CD8-positive, alpha-beta memory T cell (primary cell): ENCODE results near the gene NEDD8. TPM values are rescaled to one million over a fixed set of nuclear protein-coding genes. Genes with fewer than 3 reads are reported as not detected.

Source experiments
- CTCF ChIA-PET: fragments of 350-600 bp; sonication (Branson Sonifier 250); formaldehyde crosslinking; loops from one replicate; lab custom pipeline; 2021; ENCODE audit warnings: antibody characterized with exemption; lab: Charles Lee
- POLR2A ChIA-PET: fragments of 350-600 bp; sonication (Branson Sonifier 250); formaldehyde crosslinking; loops from one replicate; lab custom pipeline; 2021; ENCODE audit warnings: antibody characterized with exemption; lab: Charles Lee
- DNase-seq, 5 donors: peaks; one replicate each; pipeline versions ENCODE4 v3.0.0 to v3.0.0-alpha.2; 2020 to 2022; ENCODE audit warnings: mixed read lengths in 1 of 5
- H3K27ac ChIP-seq: one replicate; pipeline ENCODE4 v1.7.0; 2013; ENCODE audit warnings: low read depth, mild to moderate bottlenecking, low read length, moderate library complexity
- H3K27me3 ChIP-seq: 2 replicates; pipeline ENCODE4 v1.7.0; 2013; ENCODE audit warnings: low read length, mild to moderate bottlenecking; ENCODE audit not compliant: insufficient read depth, poor library complexity, severe bottlenecking
- H3K36me3 ChIP-seq: 2 replicates; pipeline ENCODE4 v1.7.0; 2013; ENCODE audit warnings: mild to moderate bottlenecking, low read length, moderate library complexity; ENCODE audit not compliant: insufficient read depth
- H3K4me1 ChIP-seq: 2 replicates; pipeline ENCODE4 v1.7.0; 2013; ENCODE audit warnings: mild to moderate bottlenecking, low read length, moderate library complexity; ENCODE audit not compliant: insufficient read depth
- H3K4me3 ChIP-seq: 2 replicates; pipeline ENCODE4 v1.7.0; 2013; ENCODE audit warnings: mild to moderate bottlenecking, low read length
- H3K9me3 ChIP-seq: 2 replicates; pipeline ENCODE4 v1.7.0; 2013; ENCODE audit warnings: mild to moderate bottlenecking, low read length
- H3K27ac Mint-ChIP-seq, 8 donors: one replicate each; pipeline ENCODE4 v1.8.0; 2020 to 2021; ENCODE audit warnings: mixed read lengths in 8 of 8, mild to moderate bottlenecking in 6 of 8, inconsistent platforms in 3 of 8, moderate library complexity in 3 of 8
- H3K27me3 Mint-ChIP-seq, 2 donors: one replicate each; pipeline ENCODE4 v1.8.0; 2020 to 2021; ENCODE audit warnings: mixed read lengths in 2 of 2, mild to moderate bottlenecking in 1 of 2, moderate library complexity in 1 of 2
- H3K36me3 Mint-ChIP-seq, 3 donors: one replicate each; pipeline ENCODE4 v1.8.0; 2020 to 2021; ENCODE audit warnings: mixed read lengths in 3 of 3, inconsistent platforms in 1 of 3, mild to moderate bottlenecking in 1 of 3
- H3K4me1 Mint-ChIP-seq, 3 donors: one replicate each; pipeline ENCODE4 v1.8.0; 2020 to 2021; ENCODE audit warnings: mixed read lengths in 3 of 3, inconsistent platforms in 1 of 3, mild to moderate bottlenecking in 1 of 3
- H3K4me3 Mint-ChIP-seq, 7 donors: one replicate each; pipeline ENCODE4 v1.8.0; 2020 to 2021; ENCODE audit warnings: mixed read lengths in 7 of 7, mild to moderate bottlenecking in 6 of 7, moderate library complexity in 4 of 7, inconsistent platforms in 2 of 7
- H3K9me3 Mint-ChIP-seq, 5 donors: one replicate each; pipeline ENCODE4 v1.8.0; 2020 to 2022; ENCODE audit warnings: mixed read lengths in 5 of 5, mild to moderate bottlenecking in 3 of 5, moderate library complexity in 2 of 5, inconsistent platforms in 1 of 5
- polyA plus RNA-seq: library from polyadenylated mRNA; unstranded; fragments of 300-500 nt; fragmentation: Illumina TruSeq; gene quantifications from one replicate; pipeline ENCODE4 v1.2.3, GENCODE V29; 2021
- total RNA-seq, 2 experiments: library from RNA; stranded (reverse); gene quantifications; one replicate each; pipeline ENCODE4 v1.2.3, GENCODE V29; 2021

The NEDD8 gene
- total and polyA plus RNA-seq, 3 experiments from 2014 or later = 232 to 364 (median 240) TPM

DNA sequence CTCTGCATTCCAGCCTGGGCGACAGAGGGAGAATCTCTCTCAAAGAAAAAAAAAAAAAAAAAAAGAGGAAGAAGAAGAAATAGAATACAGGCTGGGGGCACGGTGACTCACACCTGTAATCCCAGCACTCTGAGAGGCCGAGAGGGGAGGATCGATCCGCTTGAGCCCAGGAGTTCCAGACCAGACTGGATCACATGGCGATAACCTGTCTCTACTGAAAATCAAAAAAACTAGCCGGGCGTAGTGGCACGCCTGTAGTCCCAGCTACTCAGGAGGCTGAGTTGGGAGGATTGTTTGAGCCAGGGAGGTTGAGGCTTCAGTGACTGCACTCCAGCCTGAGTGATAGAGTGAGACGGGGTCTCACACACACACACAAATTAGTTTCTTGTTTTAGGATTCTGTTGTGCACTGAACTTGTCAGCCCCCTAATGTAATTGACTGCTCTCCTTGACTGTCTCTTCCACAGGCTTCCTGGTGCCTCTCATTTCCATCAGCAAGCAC is 11.2 kb upstream of the NEDD8 start:
- peaks cover 0 to 2% of the 10 kb centered on the region in 2 donors for H3K27me3 Mint-ChIP-seq
- ChIA-PET CTCF (interaction anchor here (0.6 to 12.1 kb wide), 28 partner anchors 9 to 774 kb away, joined by 3 to 151 read pairs (median 7); partner anchors contain the start of genes ADCY4, CBLN3, CHMP4A and CIDEB), POLR2A (interaction anchor here (0.7 to 3.3 kb wide), 13 partner anchors 10 to 200 kb away, joined by 5 to 44 read pairs (median 26); partner anchors contain the start of genes CBLN3, CHMP4A, DCAF11 and DHRS1)
- H3K4me3 ChIP-seq = peak overlapping the region; percentile 79
- peak in 1 of 5 donors; percentile 9 for DNase-seq
- peak overlapping the region; percentile 93 to 99 (median 98) for H3K4me3 Mint-ChIP-seq
- H3K27ac Mint-ChIP-seq = peak overlapping the region; percentile 98 to 100 (median 100)
- no peaks in the 10 kb centered on the region for H3K9me3 Mint-ChIP-seq
- peaks cover 55 to 72% (median 71%) of the 10 kb centered on the region in 3 donors for H3K4me1 Mint-ChIP-seq
- H3K4me1 ChIP-seq = peaks cover 49% of the 10 kb centered on the region
- H3K36me3 ChIP-seq = peaks cover 27% of the 10 kb centered on the region
- peak overlapping the region; percentile 99 for H3K27ac ChIP-seq
- H3K9me3 ChIP-seq = no peaks in the 10 kb centered on the region
- H3K36me3 Mint-ChIP-seq = peaks cover 4 to 38% (median 4%) of the 10 kb centered on the region in 3 donors
- no peaks in the 10 kb centered on the region for H3K27me3 ChIP-seq

DNA sequence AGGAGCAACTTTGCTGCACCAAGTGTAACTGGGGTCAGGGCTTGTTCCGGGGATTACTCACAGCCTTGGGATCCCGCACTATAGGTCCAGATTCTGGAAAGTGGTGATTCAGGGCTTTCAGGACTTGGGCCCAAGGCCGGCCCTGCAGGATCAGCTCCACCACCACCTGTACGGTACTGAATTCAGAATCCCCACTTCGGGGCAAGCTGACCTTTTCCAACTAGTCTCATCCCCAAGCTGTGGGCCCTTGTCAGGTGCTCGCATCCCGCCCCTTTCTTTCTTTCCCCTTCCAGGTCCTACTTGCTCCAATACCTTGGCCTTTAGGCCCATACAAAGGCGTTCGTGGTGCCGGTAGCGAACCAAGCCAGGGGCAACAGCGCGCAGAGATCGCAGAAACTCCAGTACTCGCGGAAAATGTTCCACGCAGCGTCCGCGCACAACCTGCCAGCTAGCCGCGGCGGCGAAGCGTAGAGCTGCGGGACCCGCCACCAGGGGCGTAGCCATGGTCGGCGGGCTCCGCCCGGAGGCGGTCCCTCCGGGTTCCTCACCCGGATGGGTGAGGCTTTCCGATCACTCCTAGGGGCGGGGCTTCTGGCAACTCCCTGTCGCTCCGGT is 9.8 kb upstream of the NEDD8 start:
- peak overlapping the region; percentile 98 to 100 (median 100) for H3K27ac Mint-ChIP-seq
- ChIA-PET CTCF (interaction anchor here (0.7 to 12.1 kb wide), 39 partner anchors 8 to 200 kb away, joined by 3 to 151 read pairs (median 5); partner anchors contain the start of genes ADCY4, CBLN3, CHMP4A and CIDEB), POLR2A (interaction anchor here (0.6 to 3.3 kb wide), 23 partner anchors 9 to 201 kb away, joined by 3 to 44 read pairs (median 10); partner anchors contain the start of genes CBLN3, CHMP4A, DCAF11 and DHRS1)
- peaks cover 63 to 76% (median 76%) of the 10 kb centered on the region in 3 donors for H3K4me1 Mint-ChIP-seq
- peak overlapping the region; percentile 93 to 99 (median 98) for H3K4me3 Mint-ChIP-seq
- peak overlapping the region; percentile 79 for H3K4me3 ChIP-seq
- peak; percentile 92 to 97 (median 95) for DNase-seq
- peaks cover 51% of the 10 kb centered on the region for H3K4me1 ChIP-seq
- peak overlapping the region; percentile 99 for H3K27ac ChIP-seq
- peaks cover 0 to 2% of the 10 kb centered on the region in 2 donors for H3K27me3 Mint-ChIP-seq
- H3K9me3 ChIP-seq = no peaks in the 10 kb centered on the region
- H3K36me3 ChIP-seq = peaks cover 39% of the 10 kb centered on the region
- peaks cover 4 to 52% (median 16%) of the 10 kb centered on the region in 3 donors for H3K36me3 Mint-ChIP-seq
- no peaks in the 10 kb centered on the region for H3K27me3 ChIP-seq
- H3K9me3 Mint-ChIP-seq = no peaks in the 10 kb centered on the region

DNA sequence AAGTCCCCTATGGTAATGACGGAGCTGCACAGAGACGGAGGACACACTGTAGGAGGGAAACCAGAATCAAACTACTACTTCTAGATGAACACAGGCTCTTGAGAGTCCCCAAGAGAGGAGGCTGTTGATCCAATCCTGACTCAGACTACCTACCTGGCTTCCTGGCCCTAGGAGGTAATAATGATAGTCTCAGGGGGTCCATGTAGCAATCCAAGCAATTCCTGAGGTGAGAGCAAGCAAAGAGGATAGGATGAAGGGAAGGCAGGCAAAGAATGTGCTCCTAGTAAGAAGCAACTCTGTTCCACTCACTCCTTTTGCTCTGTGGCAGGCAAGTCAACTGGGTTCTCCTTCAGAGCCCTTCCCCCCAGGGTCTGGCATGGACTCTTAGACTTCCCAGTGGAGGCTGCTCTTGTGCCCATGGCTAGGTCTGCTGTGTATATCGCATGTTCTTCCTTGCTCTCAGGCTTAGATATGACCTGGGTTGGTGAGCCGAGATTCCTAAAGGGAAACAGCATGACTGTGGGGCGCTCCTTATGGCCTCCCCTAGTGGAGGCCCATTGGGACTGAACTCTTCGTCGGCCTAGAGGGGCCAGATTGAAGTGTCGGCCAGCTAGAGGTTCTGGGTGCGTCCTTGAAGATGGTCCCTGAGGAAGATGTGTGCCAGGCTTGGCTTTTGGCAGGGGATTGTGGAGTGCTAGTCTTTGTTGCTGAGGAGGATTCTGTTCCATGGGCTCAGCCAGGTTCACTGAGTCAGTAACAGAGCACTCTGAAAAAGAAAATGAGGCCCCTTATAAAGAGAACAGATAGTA is 8.1 kb upstream of the NEDD8 start:
- DNase-seq = no peak
- CTCF ChIA-PET = interaction anchor here (0.9 to 12.1 kb wide), 3 partner anchors 13 to 93 kb away, joined by 3 to 146 read pairs (median 52); partner anchors contain the start of genes ADCY4, CIDEB, LTB4R and LTB4R2
- Mint-ChIP-seq H3K4me1 (peaks cover 68 to 87% (median 81%) of the 10 kb centered on the region in 3 donors), H3K36me3 (peaks cover 4 to 68% (median 25%) of the 10 kb centered on the region in 3 donors), H3K9me3 (no peaks in the 10 kb centered on the region), H3K27ac (peak overlapping the region; percentile 66 to 99 (median 80)), H3K4me3 (peak overlapping the region; percentile 60 to 99 (median 96)), H3K27me3 (peaks cover 0 to 2% of the 10 kb centered on the region in 2 donors)
- Histone ChIP-seq H3K36me3 (peaks cover 55% of the 10 kb centered on the region), H3K27me3 (no peaks in the 10 kb centered on the region), H3K4me3 (no peak overlapping the region), H3K4me1 (peaks cover 48% of the 10 kb centered on the region), H3K9me3 (no peaks in the 10 kb centered on the region), H3K27ac (no peak overlapping the region)
- POLR2A ChIA-PET = interaction anchor here (2.9 to 3.3 kb wide), 3 partner anchors 7 to 45 kb away, joined by 30 to 41 read pairs (median 33); partner anchors contain the start of genes CHMP4A, GMPR2, NEDD8 and TM9SF1

DNA sequence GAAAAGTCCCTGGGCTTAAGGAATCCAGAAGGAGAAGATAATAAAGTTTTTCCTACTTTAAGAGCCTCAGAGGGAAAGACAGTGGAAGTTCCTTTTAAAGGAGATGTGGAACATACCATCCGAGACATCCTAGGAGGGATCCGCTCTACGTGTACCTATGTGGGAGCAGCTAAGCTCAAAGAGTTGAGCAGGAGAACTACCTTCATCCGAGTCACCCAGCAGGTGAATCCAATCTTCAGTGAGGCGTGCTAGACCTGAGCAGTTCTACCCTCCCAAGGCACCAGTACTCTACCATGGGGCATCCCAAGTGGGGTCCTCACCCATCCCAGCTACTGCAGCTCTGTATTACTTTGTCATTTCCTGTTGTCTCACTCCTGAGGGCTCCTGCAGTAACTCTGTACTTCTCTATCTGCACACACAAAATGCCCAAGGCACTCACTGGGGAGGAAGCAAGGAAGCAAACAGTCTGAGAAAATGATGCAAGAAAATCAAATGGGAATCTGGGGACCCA is 6.4 kb upstream of the NEDD8 start:
- Histone ChIP-seq H3K27ac (no peak overlapping the region), H3K27me3 (no peaks in the 10 kb centered on the region), H3K9me3 (no peaks in the 10 kb centered on the region), H3K36me3 (peaks cover 70% of the 10 kb centered on the region), H3K4me1 (peaks cover 62% of the 10 kb centered on the region), H3K4me3 (no peak overlapping the region)
- H3K4me1 Mint-ChIP-seq = peaks cover 73 to 96% (median 91%) of the 10 kb centered on the region in 3 donors
- peak overlapping the region in 7 of 8 donors; percentile 13 to 99 (median 51) for H3K27ac Mint-ChIP-seq
- H3K27me3 Mint-ChIP-seq = peaks cover 0 to 2% of the 10 kb centered on the region in 2 donors
- H3K36me3 Mint-ChIP-seq = peaks cover 4 to 81% (median 25%) of the 10 kb centered on the region in 3 donors
- no peak for DNase-seq
- ChIA-PET POLR2A (interaction anchor here (0.7 to 1.4 kb wide), 3 partner anchors 25 to 128 kb away, joined by 3 read pairs; partner anchors contain the start of gene CHMP4A), CTCF (interaction anchor here (1.5 to 12.1 kb wide), 4 partner anchors 22 to 193 kb away, joined by 6 to 146 read pairs (median 6); partner anchors contain the start of genes CIDEB, LTB4R, LTB4R2 and MDP1)
- peak overlapping the region in 1 of 7 donors; percentile 96 for H3K4me3 Mint-ChIP-seq
- H3K9me3 Mint-ChIP-seq = no peaks in the 10 kb centered on the region

DNA sequence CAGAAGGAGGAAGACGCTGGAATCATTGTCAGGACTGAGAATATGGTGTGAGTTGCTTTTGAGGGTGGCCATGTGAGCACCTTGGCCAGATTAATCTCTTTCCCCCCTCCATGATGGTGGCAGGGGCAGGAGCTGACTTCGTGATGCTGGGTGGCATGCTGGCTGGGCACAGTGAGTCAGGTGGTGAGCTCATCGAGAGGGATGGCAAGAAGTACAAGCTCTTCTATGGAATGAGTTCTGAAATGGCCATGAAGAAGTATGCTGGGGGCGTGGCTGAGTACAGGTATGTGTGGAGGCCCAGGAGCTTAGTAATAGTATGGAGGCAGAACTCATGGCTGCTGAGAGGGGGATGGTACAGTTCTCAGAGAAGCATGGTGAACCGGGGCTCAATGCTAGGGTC is 6.0 kb upstream of the NEDD8 start:
- H3K4me3 Mint-ChIP-seq = peak overlapping the region in 1 of 7 donors; percentile 96
- H3K36me3 Mint-ChIP-seq = peaks cover 4 to 81% (median 25%) of the 10 kb centered on the region in 3 donors
- no peaks in the 10 kb centered on the region for H3K9me3 Mint-ChIP-seq
- H3K27ac ChIP-seq = no peak overlapping the region
- peaks cover 70% of the 10 kb centered on the region for H3K36me3 ChIP-seq
- peaks cover 62% of the 10 kb centered on the region for H3K4me1 ChIP-seq
- H3K27me3 ChIP-seq = no peaks in the 10 kb centered on the region
- no peak for DNase-seq
- H3K4me3 ChIP-seq = no peak overlapping the region
- H3K27ac Mint-ChIP-seq = peak overlapping the region in 7 of 8 donors; percentile 13 to 99 (median 44)
- POLR2A ChIA-PET = interaction anchor here (0.7 to 1.4 kb wide), 3 partner anchors 25 to 128 kb away, joined by 3 read pairs; partner anchors contain the start of gene CHMP4A
- peaks cover 0 to 2% of the 10 kb centered on the region in 2 donors for H3K27me3 Mint-ChIP-seq
- peaks cover 76 to 96% (median 91%) of the 10 kb centered on the region in 3 donors for H3K4me1 Mint-ChIP-seq
- CTCF ChIA-PET = interaction anchor here (1.5 to 12.1 kb wide), 4 partner anchors 22 to 193 kb away, joined by 6 to 146 read pairs (median 6); partner anchors contain the start of genes CIDEB, LTB4R, LTB4R2 and MDP1
- no peaks in the 10 kb centered on the region for H3K9me3 ChIP-seq

DNA sequence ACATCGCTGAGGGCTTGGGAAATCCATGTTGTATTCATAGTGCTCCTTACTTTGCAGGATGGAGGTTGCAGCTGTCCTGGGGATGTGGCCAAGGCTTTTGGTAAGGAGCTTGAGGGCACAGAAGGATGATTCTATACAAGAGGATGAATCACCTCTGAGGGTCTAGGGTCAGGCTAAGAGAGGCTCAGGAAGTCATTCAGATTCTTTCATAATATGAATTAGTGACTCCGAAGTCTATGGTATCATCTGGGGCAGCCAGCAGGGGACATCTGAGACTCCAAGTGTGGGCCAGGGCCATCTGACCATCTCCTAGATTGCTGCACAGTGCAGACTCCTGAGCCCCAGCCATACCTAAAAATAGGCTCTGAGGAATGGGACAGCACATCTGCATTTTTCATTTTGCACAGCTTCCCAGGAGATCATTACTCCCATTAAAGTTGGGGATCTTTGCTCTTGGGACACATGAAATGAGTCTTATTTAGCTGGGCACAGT is 5.3 kb upstream of the NEDD8 start:
- POLR2A ChIA-PET = interaction anchor here (0.9 to 1.4 kb wide), 2 partner anchors 24 to 127 kb away, joined by 3 read pairs; partner anchors contain the start of gene CHMP4A
- CTCF ChIA-PET = interaction anchor here (1.5 to 12.1 kb wide), 4 partner anchors 22 to 194 kb away, joined by 6 to 146 read pairs (median 6); partner anchors contain the start of genes CIDEB, LTB4R, LTB4R2 and MDP1
- Histone ChIP-seq H3K4me3 (no peak overlapping the region), H3K27ac (no peak overlapping the region), H3K4me1 (peaks cover 63% of the 10 kb centered on the region), H3K9me3 (no peaks in the 10 kb centered on the region), H3K36me3 (peaks cover 70% of the 10 kb centered on the region), H3K27me3 (no peaks in the 10 kb centered on the region)
- peaks cover 76 to 94% (median 92%) of the 10 kb centered on the region in 3 donors for H3K4me1 Mint-ChIP-seq
- peak overlapping the region in 6 of 8 donors; percentile 9 to 99 (median 68) for H3K27ac Mint-ChIP-seq
- peaks cover 0 to 2% of the 10 kb centered on the region in 2 donors for H3K27me3 Mint-ChIP-seq
- H3K4me3 Mint-ChIP-seq = peak overlapping the region in 2 of 7 donors; percentile 27 to 96
- no peak for DNase-seq
- H3K36me3 Mint-ChIP-seq = peaks cover 4 to 84% (median 25%) of the 10 kb centered on the region in 3 donors
- no peaks in the 10 kb centered on the region for H3K9me3 Mint-ChIP-seq
